Measurements from ENCODE around the gene DNMT1. TPM values are rescaled to one million over a fixed set of nuclear protein-coding genes. Genes with fewer than 3 reads are reported as not detected.

DNMT1 gene
- total RNA-seq, 2 donors from 2014 or later: 163 to 189 TPM

DNA sequence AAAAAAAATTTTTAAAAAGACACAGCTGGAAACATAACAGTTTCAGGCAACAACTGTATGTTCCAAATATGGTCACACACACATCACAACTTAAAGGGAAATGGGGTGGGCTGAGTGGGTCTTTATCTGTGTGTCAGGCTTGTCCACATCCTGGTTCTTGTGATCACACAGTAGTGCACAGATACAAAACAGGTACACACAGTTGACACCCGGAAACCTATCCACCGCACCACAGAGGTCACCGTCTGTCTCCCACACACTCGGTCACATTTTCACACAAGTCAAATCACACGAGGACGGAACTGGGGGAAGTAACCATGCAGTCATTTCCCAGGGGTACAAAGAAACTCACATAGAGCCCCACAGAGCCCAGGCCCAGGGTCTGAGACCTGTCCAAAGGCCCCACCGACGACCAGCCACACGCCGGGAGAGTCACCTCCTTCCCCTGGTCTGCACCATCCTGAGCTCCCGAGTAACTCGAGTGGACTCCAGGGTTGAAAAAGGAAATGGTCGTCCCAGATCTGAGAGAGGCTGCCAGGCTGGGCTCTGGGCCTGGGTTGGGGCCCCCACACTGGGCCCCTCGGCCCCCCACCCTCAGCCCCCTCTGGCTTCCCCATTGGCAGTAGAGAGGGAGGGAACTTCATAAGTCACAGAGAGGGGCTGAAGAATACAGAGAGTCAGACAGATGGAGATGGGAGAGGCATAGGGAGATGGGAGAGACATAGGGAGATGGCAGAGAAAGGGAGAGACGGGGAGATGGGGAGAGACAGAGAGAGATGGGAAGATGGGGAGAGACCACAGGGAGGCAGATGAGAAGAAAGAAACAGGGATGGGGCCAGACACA is 89.9 kb downstream of the DNMT1 start:
- no peak overlapping the region for H3K9ac ChIP-seq (ENCODE audit: extremely low read depth, low read length, poor library complexity, severe bottlenecking)
- TF ChIP-seq CTCF (conservative IDR thresholded peaks at IDR 0.05): no peak
- WGBS, 2 experiments (ENCODE audit: insufficient coverage in 1 of 2, insufficient read length in 1 of 2): 86 to 90% methylated on average over 7 to 15 of the region's 15 CpGs
- peaks cover 30% of the 10 kb centered on the region for H3K36me3 Mint-ChIP-seq (ENCODE audit: low read depth)
- H3K27me3 ChIP-seq (ENCODE audit: control insufficient read depth, insufficient read depth, low read length, poor library complexity, severe bottlenecking): no peaks in the 10 kb centered on the region
- peaks cover 6% of the 10 kb centered on the region for H3K27me3 Mint-ChIP-seq (ENCODE audit: insufficient read depth)
- no peak overlapping the region for H3K4me3 Mint-ChIP-seq
- H3K36me3 ChIP-seq (ENCODE audit: control insufficient read depth, insufficient read depth, low read length): peaks cover 25% of the 10 kb centered on the region
- H3K27ac Mint-ChIP-seq: no peak overlapping the region
- DNase-seq: no peak
- no peak overlapping the region for H3K4me3 ChIP-seq (ENCODE audit: low read length)
- no peak overlapping the region for H3K27ac ChIP-seq (ENCODE audit: low read depth, low read length)
- no peaks in the 10 kb centered on the region for H3K9me3 Mint-ChIP-seq
- no peaks in the 10 kb centered on the region for H3K9me3 ChIP-seq (ENCODE audit: control insufficient read depth, low read length)
- H3K4me1 ChIP-seq (ENCODE audit: control insufficient read depth, insufficient read depth, low read length): peaks cover 3% of the 10 kb centered on the region
- peaks cover 7% of the 10 kb centered on the region for H3K4me1 Mint-ChIP-seq

DNA sequence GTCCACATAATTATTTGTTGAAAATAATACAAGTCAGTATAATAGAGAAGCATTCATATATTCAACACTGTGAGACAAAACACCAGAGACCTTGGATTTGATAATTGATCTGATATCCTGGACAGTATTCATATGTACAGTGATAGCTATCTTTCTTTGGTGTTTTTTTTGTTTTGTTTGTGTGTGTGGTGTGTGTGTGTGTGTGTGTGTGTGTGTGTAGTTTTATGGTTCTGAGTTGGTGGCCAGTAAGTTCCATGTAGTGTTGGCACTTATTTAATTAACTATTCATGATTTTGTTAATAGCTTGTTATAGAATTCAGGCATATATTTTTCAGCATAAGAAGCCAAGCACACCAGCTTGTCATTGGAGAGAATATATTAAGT is 90.6 kb downstream of the DNMT1 start:
- no peak overlapping the region for H3K4me3 Mint-ChIP-seq
- peaks cover 23% of the 10 kb centered on the region for H3K36me3 Mint-ChIP-seq (ENCODE audit: low read depth)
- Histone ChIP-seq H3K27ac (ENCODE audit: low read depth, low read length) (no peak overlapping the region), H3K36me3 (ENCODE audit: control insufficient read depth, insufficient read depth, low read length) (peaks cover 17% of the 10 kb centered on the region), H3K9me3 (ENCODE audit: control insufficient read depth, low read length) (no peaks in the 10 kb centered on the region), H3K4me1 (ENCODE audit: control insufficient read depth, insufficient read depth, low read length) (peaks cover 3% of the 10 kb centered on the region), H3K9ac (ENCODE audit: extremely low read depth, low read length, poor library complexity, severe bottlenecking) (no peak overlapping the region), H3K4me3 (ENCODE audit: low read length) (no peak overlapping the region), H3K27me3 (ENCODE audit: control insufficient read depth, insufficient read depth, low read length, poor library complexity, severe bottlenecking) (no peaks in the 10 kb centered on the region)
- H3K27ac Mint-ChIP-seq: no peak overlapping the region
- H3K4me1 Mint-ChIP-seq: peaks cover 7% of the 10 kb centered on the region
- TF ChIP-seq CTCF (conservative IDR thresholded peaks at IDR 0.05): no peak
- H3K9me3 Mint-ChIP-seq: no peaks in the 10 kb centered on the region
- peaks cover 9% of the 10 kb centered on the region for H3K27me3 Mint-ChIP-seq (ENCODE audit: insufficient read depth)
- DNase-seq: no peak

GRCh38 chr19:10102787-10103236 is 91.9 kb downstream of the DNMT1 start:
- Mint-ChIP-seq H3K36me3 (ENCODE audit: low read depth) (peaks cover 12% of the 10 kb centered on the region), H3K4me1 (peaks cover 7% of the 10 kb centered on the region)
- WGBS, 2 experiments (ENCODE audit: insufficient coverage in 1 of 2, insufficient read length in 1 of 2): 90 to 93% methylated on average over 4 to 7 of the region's 7 CpGs

More at GRCh38 chr19:10102787-10103236, 91.9 kb downstream of the DNMT1 start:
- Histone ChIP-seq H3K27me3 (ENCODE audit: control insufficient read depth, insufficient read depth, low read length, poor library complexity, severe bottlenecking) (no peaks in the 10 kb centered on the region), H3K27ac (ENCODE audit: low read depth, low read length) (no peak overlapping the region), H3K4me3 (ENCODE audit: low read length) (no peak overlapping the region), H3K36me3 (ENCODE audit: control insufficient read depth, insufficient read depth, low read length) (peaks cover 7% of the 10 kb centered on the region), H3K9ac (ENCODE audit: extremely low read depth, low read length, poor library complexity, severe bottlenecking) (no peak overlapping the region), H3K9me3 (ENCODE audit: control insufficient read depth, low read length) (no peaks in the 10 kb centered on the region), H3K4me1 (ENCODE audit: control insufficient read depth, insufficient read depth, low read length) (peaks cover 3% of the 10 kb centered on the region)
- H3K27ac Mint-ChIP-seq: no peak overlapping the region
- no peak for TF ChIP-seq CTCF (conservative IDR thresholded peaks at IDR 0.05)
- H3K27me3 Mint-ChIP-seq (ENCODE audit: insufficient read depth): peaks cover 22% of the 10 kb centered on the region
- H3K9me3 Mint-ChIP-seq: no peaks in the 10 kb centered on the region
- no peak overlapping the region for H3K4me3 Mint-ChIP-seq
- no peak for DNase-seq
